ENCODE measurements around the gene PNPLA2.

Gene PNPLA2

DNA sequence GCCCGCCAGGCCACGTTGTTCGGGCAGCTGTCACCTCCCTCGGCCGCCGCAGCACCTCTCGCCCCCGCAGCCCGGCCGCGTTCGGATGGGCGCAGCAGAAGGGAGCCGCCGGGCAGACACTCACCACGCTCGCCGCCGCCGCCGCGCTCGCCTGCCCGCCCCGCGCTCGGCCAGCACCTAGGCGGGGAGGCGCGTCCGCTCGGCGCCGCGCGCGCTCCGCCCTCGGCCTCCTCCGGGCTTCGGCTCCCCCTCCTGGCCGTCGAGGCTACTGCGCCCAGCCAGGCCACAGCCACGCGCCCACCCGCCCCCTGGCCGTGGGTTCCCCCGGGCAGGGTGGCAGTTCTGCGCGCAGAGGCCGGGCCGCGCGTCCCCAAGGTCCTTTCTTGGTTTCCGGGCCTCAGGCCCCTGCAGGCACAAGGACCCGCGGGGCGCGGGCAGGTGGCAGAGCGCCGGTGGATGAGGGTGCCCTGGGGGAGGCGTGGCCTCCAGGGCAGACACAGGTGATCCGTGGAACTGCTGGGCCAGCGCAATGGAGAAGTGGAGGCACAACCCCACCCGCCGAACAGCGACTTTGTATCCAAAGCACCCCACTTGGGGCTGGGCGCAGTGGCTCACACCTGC lies 20.5 kb upstream of the PNPLA2 start, which contains the start of gene SLC25A22:
SLC25A22 (minus strand) TSS at position 189 of the 621 bp plus-strand sequence. CDS start 3,275 bp downstream, outside the sequence.
- peak; percentile 60 to 82 for DNase-seq (ENCODE audit: low read depth in 2 of 2)

GRCh38 chr11:799641-800316 lies 18.9 kb upstream of the PNPLA2 start:
- DNase-seq (ENCODE audit: low read depth in 2 of 2) = no peak

DNA sequence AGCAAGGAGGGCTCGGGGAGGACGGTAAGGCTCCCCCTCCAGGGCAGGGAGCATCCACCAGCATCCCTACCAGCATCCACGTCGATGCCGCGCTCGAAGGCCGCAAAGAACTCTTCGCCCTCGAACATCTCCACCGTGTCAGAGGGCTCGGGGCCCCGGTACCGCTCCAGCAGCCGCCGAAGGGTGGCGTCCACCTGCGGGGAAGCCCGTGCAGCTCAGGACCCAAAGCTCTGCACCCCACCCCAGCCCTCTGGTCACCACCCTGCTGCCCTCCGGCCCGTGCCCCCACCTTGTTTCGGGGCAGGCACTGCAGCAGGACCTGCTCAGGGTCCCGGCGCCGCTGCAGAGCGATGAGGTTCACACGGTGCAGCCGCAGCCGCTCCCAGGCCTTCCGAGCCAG lies 18.2 kb upstream of the PNPLA2 start:
- no peak for DNase-seq (ENCODE audit: low read depth in 2 of 2)

DNA sequence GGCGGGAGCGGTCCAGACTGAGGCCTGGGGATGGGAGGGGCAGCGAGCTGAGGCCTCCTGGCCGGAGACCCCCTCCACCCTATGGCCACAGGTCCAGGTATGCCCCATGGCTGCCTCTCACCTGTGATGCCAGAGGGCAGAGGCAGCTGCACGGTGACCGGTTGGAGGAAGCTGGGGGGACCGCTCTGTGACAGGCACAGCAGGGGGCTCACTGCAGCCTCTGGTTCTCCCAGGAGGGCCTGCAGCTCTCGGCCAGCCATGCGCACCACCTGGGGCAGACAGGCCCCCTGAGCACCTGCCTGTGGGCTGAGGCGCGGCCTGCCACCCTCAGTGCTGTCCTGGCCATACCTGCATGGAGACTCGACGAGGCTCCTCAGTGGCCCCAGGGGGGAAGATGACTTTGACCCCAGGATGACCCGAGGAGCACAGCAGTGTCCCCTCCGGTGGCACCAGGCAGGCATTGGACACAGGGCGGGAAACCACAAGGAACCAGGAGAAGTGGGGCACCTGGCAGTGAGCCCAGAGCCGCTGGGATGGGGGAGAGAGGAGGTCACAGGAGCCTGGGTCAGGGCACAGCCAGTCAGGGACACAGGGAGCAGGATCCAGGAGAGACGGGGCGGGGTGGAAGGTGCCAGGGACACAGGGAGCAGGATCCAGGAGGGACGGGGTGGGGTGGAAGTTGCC lies 17.5 kb upstream of the PNPLA2 start:
- DNase-seq (ENCODE audit: low read depth in 2 of 2) = no peak

- no peak for DNase-seq (ENCODE audit: low read depth in 2 of 2)
Observed at GRCh38 chr11:802018-802617, 16.6 kb upstream of the PNPLA2 start.

DNA sequence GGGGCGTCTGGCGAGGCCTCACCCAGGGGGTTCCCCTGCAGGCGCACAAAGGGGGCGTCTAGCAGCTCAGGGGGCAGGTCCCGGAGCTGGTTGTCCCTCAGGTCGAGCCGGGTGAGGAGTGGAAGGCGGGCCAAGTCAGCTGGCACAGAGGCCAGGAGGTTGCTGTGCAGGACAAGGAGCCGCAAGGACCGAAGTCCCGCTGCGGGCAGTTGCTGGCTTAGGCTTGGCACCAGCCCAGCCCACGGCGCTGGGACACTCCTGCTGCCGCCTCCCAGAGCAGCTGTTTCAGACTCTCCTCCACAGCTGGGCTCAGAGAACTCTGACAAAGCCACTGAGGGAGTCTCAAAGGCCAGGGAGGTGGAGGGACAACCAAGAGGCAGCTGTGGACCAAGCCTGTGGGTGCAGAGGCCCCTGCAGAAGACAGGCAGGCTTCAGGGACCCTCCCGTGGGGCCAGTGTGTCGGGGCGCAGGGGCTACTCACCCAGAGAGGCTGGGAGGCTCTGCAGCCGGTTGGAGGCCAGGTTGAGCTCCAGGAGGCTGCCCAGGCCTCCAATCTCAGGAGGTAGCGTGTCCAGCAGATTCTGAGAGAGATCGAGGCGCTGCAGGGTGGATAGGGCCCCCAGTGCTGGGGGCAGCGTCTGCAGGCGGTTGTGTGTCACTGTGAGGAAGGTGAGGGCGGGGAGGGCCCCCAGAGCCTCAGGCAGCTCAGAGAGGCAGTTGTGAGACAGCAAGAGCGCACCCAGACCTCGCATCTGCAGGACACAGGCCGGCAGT lies 15.8 kb upstream of the PNPLA2 start:
- DNase-seq (ENCODE audit: low read depth in 2 of 2) = no peak

GRCh38 chr11:803467-803742 lies 15.3 kb upstream of the PNPLA2 start:
- DNase-seq (ENCODE audit: low read depth in 2 of 2) = no peak

GRCh38 chr11:803770-804598 lies 14.7 kb upstream of the PNPLA2 start:
- DNase-seq (ENCODE audit: low read depth in 2 of 2) = no peak

DNA sequence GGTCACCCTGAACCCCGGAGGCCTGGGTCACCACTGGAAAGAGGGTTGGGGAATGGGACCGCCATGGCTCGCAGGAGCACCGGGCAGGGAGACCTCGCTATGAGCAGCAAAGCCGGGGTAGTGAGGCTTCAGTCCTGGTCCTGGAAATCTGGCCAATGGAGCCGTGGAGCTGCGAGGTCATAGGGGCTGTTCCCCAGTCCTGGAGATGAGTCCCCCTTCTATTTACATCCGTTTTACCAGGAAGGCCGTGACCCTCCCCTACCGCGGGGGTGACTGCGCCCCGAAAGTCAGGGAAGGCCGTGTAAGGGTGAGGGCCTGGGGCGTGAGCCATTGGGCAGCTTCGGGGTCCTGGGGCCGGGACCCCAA lies 14.1 kb upstream of the PNPLA2 start:
- DNase-seq (ENCODE audit: low read depth in 2 of 2) = no peak

GRCh38 chr11:808427-809286 lies 10.1 kb upstream of the PNPLA2 start:
- DNase-seq (ENCODE audit: low read depth in 2 of 2) = peak in 1 of 2 donors; percentile 41

- DNase-seq (ENCODE audit: low read depth in 2 of 2) = peak; percentile 97 to 98
Observed at GRCh38 chr11:809287-810039, 9.3 kb upstream of the PNPLA2 start, which contains the start of gene RPLP2. Gene RPLP2, plus strand, starts transcription at chr11:809967. Its CDS starts 268 bp downstream, at chr11:810235.

DNA sequence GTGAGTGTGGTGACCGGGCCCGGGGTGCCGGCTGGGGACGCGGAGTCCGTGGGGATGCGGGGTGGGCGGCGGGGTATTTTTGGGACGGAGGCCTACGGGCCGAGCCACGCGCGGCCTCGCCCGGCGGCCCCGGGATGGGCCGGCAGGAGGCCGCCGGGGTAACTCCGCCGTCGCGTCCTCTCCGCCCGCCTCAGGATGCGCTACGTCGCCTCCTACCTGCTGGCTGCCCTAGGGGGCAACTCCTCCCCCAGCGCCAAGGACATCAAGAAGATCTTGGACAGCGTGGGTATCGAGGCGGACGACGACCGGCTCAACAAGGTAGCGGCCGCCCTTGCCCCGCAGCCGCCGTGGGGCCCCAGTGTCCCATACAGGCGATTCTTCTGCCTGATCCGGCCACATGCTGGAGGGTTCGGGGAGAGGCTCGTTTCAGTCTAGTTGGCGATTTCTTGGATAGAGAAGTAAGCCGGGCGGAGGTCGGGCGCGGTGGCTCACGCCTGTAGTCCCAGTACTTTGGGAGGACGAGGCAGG lies 8.6 kb upstream of the PNPLA2 start:
- DNase-seq (ENCODE audit: low read depth in 2 of 2) = no peak

DNA sequence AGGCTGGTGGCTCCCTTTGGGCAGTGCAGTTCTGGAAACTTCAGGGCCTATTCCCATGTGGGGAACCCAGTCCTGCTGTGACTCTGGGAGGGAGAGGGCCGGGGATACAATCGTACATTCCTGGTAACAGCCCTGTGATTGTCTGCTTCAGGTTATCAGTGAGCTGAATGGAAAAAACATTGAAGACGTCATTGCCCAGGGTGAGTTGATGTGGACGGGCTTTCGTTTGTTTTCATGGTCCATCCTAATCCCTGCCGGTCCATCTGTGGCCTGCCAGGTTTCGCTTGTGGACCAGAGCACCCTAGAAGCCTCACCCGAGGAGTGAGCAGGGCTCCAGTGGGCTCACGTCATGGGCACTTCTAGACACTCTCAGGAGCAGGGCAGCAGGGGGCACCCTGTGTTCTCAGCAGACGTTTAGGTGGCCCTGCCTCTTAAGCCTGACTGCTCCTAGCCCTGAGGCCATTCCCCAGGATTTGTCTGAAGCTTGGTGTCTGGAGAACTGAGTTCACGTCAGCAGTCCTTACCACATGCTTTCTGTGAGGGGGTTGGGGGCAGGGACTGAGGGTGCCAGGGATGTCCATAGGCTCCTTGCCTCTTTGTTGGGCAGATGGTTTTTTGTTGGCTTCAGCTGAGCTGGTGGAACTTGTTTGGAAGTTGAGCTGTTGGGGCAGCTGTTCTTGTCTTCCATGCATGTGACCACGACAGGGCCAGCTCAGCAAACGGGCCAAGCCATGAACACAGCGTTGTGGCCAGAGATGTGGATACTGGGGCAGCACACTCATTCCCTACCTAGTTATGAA lies 7.1 kb upstream of the PNPLA2 start:
- DNase-seq (ENCODE audit: low read depth in 2 of 2) = no peak

GRCh38 chr11:812390-812789 lies 6.3 kb upstream of the PNPLA2 start:
- DNase-seq (ENCODE audit: low read depth in 2 of 2) = no peak

DNA sequence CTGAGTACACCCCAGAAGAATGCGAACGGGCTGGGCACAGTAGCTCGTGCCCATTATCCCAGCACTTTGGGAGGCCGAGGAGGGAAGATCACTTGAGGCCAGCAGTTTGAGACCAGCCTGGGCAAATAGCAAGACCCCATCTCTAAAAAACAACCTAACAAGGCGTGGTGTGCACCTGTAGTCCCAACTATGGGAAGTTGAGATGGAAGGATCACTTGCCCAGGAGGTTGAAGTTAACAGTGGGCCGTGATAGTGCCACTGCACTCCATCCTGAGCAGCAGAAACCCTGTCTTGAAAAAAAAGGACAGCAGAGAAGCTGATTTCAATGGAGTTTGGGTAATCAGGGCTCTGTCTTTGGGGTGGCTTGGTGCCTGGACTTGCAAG lies 5.7 kb upstream of the PNPLA2 start:
- no peak for DNase-seq (ENCODE audit: low read depth in 2 of 2)

- no peak for DNase-seq (ENCODE audit: low read depth in 2 of 2)
Observed at GRCh38 chr11:813456-814096, 5.1 kb upstream of the PNPLA2 start.

- no peak for DNase-seq (ENCODE audit: low read depth in 2 of 2)
Observed at GRCh38 chr11:815675-816432, 2.9 kb upstream of the PNPLA2 start.
